Measurements from ENCODE around the gene GTPBP4. TPM values are rescaled to one million over a fixed set of nuclear protein-coding genes. Genes with fewer than 3 reads are reported as not detected.

GTPBP4 gene
- total RNA-seq, 1 donor from 2014 or later, result 53.4 TPM

DNA sequence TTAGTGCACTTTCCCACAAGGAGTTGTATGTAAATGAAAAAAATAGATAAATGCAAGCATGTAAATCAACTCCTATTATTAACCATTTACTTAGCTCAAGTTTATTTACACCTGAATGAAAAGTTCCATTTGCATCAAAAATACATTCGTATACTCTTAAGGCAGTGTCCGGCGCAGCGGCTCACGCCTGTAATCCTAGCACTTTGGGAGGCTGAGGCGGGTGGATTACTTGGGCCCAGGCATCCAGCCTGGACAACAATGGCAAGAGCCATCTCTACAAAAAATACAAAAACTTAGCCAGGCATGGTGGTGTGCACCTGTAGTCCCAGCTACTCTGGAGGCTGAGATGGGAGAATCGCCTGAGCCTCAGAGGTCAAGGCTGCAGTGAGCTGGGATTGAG lies 41.6 kb downstream of the GTPBP4 start:
- no peak for DNase-seq (ENCODE audit: low spot score)
- no peaks in the 10 kb centered on the region for H3K9me3 ChIP-seq (ENCODE audit: low read depth)
- no peak overlapping the region for H3K9ac ChIP-seq
- Mint-ChIP-seq H3K9me3 (no peaks in the 10 kb centered on the region), H3K4me1 (no peaks in the 10 kb centered on the region), H3K4me3 (no peak overlapping the region), H3K27me3 (ENCODE audit: insufficient read depth, low read depth) (no peaks in the 10 kb centered on the region), H3K27ac (no peak overlapping the region), H3K36me3 (peaks cover 1% of the 10 kb centered on the region)
- no peak overlapping the region for H3K27ac ChIP-seq
- H3K79me2 ChIP-seq (ENCODE audit: low read depth), result no peaks in the 10 kb centered on the region
- H3K27me3 ChIP-seq, result no peaks in the 10 kb centered on the region
- TF ChIP-seq CTCF (IDR thresholded peaks at IDR 0.05) (no peak), EZH2phosphoT487 (IDR thresholded peaks at IDR 0.05) (no peak), EZH2 (IDR thresholded peaks at IDR 0.05) (no peak)
- no peaks in the 10 kb centered on the region for H4K20me1 ChIP-seq (ENCODE audit: low read depth)
- no peaks in the 10 kb centered on the region for H3K36me3 ChIP-seq
- H3K4me2 ChIP-seq, result no peak overlapping the region
- H3F3A ChIP-seq (ENCODE audit: low read depth), result peaks cover 10% of the 10 kb centered on the region
- H3K4me3 ChIP-seq, result no peak overlapping the region
- no peak overlapping the region for H2AFZ ChIP-seq (replicated peaks)
- no peaks in the 10 kb centered on the region for H3K4me1 ChIP-seq

DNA sequence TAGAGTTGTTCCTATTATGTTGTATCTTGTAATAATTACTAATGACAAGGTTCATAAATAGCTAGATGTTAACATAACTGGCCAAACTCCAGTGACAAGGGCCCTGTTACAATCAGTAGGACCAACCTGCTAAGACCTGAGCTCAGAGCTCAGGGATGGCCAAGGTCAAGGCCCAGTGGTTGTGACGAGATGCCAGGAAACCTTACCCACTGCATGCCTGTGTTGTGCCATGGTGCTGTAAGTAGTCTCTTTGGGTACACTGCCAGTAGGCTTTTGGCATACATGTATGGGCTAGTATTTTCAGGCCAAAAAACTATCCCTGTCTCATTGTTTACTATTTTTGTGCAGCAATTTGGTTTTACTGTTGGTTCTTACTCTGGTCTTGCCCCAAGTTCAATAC lies 45.4 kb downstream of the GTPBP4 start:
- no peak for DNase-seq (ENCODE audit: low spot score)
- Histone ChIP-seq H3K4me3 (no peak overlapping the region), H2AFZ (replicated peaks) (no peak overlapping the region), H3K4me2 (no peak overlapping the region), H3K27ac (no peak overlapping the region), H3K9ac (no peak overlapping the region), H3F3A (ENCODE audit: low read depth) (peaks cover 20% of the 10 kb centered on the region), H3K4me1 (no peaks in the 10 kb centered on the region), H3K79me2 (ENCODE audit: low read depth) (no peaks in the 10 kb centered on the region), H3K36me3 (no peaks in the 10 kb centered on the region), H3K27me3 (no peaks in the 10 kb centered on the region), H3K9me3 (ENCODE audit: low read depth) (no peaks in the 10 kb centered on the region), H4K20me1 (ENCODE audit: low read depth) (no peaks in the 10 kb centered on the region)
- no peaks in the 10 kb centered on the region for H3K4me1 Mint-ChIP-seq
- TF ChIP-seq CTCF (IDR thresholded peaks at IDR 0.05), result no peak
- TF ChIP-seq EZH2 (IDR thresholded peaks at IDR 0.05), result no peak
- no peak for TF ChIP-seq EZH2phosphoT487 (IDR thresholded peaks at IDR 0.05)
- no peak overlapping the region for H3K27ac Mint-ChIP-seq
- H3K4me3 Mint-ChIP-seq, result no peak overlapping the region
- H3K9me3 Mint-ChIP-seq, result no peaks in the 10 kb centered on the region
- H3K36me3 Mint-ChIP-seq, result peaks cover 6% of the 10 kb centered on the region
- no peaks in the 10 kb centered on the region for H3K27me3 Mint-ChIP-seq (ENCODE audit: insufficient read depth, low read depth)

DNA sequence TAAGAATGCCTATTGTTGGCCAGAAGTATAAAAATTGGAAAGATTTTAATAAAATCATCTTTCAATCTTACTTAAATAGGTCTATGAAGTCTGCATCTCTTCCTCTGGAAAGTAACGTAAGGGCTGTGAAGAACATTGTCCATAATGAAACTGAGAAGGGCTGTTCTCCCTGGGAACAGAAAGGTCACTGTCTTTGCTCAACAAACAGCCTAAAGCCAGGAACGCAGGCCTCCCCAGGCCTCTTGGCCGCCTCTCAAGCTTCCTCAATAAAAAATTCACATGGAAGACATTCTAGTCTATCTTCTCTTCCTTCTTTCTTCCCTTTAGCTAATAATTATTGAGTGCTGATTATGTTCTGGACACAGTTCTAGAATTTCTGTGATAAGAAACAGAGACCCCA lies 46.5 kb downstream of the GTPBP4 start:
- no peaks in the 10 kb centered on the region for H3K9me3 ChIP-seq (ENCODE audit: low read depth)
- Mint-ChIP-seq H3K27ac (no peak overlapping the region), H3K9me3 (no peaks in the 10 kb centered on the region), H3K4me3 (no peak overlapping the region), H3K36me3 (peaks cover 6% of the 10 kb centered on the region), H3K4me1 (no peaks in the 10 kb centered on the region), H3K27me3 (ENCODE audit: insufficient read depth, low read depth) (no peaks in the 10 kb centered on the region)
- no peak overlapping the region for H2AFZ ChIP-seq (replicated peaks)
- H3K4me1 ChIP-seq, result no peaks in the 10 kb centered on the region
- peaks cover 7% of the 10 kb centered on the region for H4K20me1 ChIP-seq (ENCODE audit: low read depth)
- no peaks in the 10 kb centered on the region for H3K27me3 ChIP-seq
- H3K36me3 ChIP-seq, result peaks cover 4% of the 10 kb centered on the region
- no peak for TF ChIP-seq EZH2phosphoT487 (IDR thresholded peaks at IDR 0.05)
- TF ChIP-seq EZH2 (IDR thresholded peaks at IDR 0.05), result no peak
- no peak for TF ChIP-seq CTCF (IDR thresholded peaks at IDR 0.05)
- no peak overlapping the region for H3K27ac ChIP-seq
- no peak for DNase-seq (ENCODE audit: low spot score)
- no peak overlapping the region for H3K4me3 ChIP-seq
- H3K79me2 ChIP-seq (ENCODE audit: low read depth), result no peaks in the 10 kb centered on the region
- no peak overlapping the region for H3K4me2 ChIP-seq
- no peak overlapping the region for H3K9ac ChIP-seq
- peaks cover 25% of the 10 kb centered on the region for H3F3A ChIP-seq (ENCODE audit: low read depth)

Data from neural progenitor cell (in vitro differentiated cells).